Epithelial cell of esophagus (primary cell): ENCODE measurements around the gene MACROD2.

Source experiments
- DNase-seq: peaks from one replicate; pipeline ENCODE4 v3.0.0; 2010; ENCODE audit warnings: low read depth
- H3K4me3 ChIP-seq: 2 replicates; pipeline ENCODE4 v1.5.1; 2011; ENCODE audit warnings: mild to moderate bottlenecking, low read length, control low read depth
- TF ChIP-seq, protein P1 (sequence below): IDR thresholded peaks from 2 replicates; pipeline ENCODE4 v1.5.1; 2011; ENCODE audit warnings: low read depth, mild to moderate bottlenecking, low read length, control low read depth, inconsistent platforms; ENCODE audit not compliant: insufficient read depth; ENCODE audit errors: missing control alignments

The MACROD2 gene

DNA sequence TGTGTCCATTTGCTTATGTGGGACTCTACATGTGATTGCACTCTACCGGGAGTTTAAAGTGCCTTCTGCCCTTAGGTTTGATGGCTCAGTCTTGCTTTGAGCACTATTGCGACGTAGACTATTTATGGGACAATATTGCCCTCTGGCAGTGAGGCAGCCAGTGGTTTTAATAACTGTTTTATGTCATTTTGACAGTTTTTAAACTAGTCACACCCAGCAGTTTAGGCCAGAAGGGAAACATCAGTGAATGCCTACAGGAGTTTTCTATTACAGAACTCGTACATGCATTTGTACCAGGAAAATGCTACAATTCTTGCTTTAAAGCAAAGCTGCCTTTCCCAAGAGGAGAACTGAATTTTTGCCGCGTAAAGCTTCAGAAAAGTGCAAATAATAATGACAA, 1764.3 kb downstream of the MACROD2 start:
- DNase-seq: peak; percentile 12

DNA sequence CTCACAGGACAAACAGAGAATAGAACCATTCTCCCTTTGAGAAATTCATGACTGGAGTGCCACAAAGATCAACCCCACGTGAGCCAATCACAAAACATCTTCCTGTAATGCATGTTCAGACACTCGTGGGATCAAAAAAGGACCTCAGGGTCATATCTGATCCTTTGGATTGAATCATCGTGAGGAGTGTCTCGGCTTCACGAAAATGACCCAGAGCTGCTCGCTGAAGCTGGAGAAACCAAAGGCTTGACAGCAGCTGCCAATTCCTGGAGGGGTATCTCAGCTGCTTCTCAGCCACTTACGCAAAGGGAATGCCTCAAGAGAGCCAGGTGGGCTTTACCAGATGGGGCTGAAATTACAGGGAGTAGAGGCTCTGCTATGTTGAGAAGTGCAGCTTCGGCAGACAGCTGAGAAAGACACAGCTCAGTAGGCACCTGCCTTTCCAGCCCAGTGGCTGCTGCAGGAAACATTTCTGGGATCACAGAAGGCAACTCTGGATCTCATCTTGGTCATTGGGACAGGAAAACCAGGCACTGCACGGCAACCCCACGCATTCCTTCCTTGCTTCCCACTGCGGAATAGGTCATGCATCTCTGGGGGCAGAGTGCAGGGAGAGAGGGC, 1764.8 kb downstream of the MACROD2 start:
- H3K4me3 ChIP-seq: no peak overlapping the region
- TF ChIP-seq, protein P1, sequence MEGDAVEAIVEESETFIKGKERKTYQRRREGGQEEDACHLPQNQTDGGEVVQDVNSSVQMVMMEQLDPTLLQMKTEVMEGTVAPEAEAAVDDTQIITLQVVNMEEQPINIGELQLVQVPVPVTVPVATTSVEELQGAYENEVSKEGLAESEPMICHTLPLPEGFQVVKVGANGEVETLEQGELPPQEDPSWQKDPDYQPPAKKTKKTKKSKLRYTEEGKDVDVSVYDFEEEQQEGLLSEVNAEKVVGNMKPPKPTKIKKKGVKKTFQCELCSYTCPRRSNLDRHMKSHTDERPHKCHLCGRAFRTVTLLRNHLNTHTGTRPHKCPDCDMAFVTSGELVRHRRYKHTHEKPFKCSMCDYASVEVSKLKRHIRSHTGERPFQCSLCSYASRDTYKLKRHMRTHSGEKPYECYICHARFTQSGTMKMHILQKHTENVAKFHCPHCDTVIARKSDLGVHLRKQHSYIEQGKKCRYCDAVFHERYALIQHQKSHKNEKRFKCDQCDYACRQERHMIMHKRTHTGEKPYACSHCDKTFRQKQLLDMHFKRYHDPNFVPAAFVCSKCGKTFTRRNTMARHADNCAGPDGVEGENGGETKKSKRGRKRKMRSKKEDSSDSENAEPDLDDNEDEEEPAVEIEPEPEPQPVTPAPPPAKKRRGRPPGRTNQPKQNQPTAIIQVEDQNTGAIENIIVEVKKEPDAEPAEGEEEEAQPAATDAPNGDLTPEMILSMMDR: no peak
- DNase-seq: no peak

More for the DNA sequence above, 1764.3 kb downstream of the MACROD2 start:
- TF ChIP-seq, protein P1: no peak
- no peak overlapping the region for H3K4me3 ChIP-seq

DNA sequence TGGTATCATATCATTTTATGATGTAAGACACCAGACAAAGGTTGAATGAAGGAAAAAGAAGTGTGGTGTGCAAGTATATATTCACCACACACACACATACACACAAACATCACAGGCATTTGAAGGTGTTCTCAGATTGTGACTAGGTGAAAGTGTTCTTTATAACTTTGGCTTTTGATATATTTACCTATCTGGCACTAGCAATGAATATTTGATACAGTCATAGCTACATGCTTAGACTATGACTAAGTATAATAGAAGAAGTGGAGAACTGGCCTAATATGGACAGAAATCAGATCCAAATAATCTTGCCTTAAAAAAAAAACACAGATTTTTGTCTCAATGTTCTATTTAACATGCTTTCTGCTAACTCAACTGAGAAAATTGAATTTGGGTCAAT, 1768.0 kb downstream of the MACROD2 start:
- DNase-seq: peak; percentile 38
- H3K4me3 ChIP-seq: no peak overlapping the region
- TF ChIP-seq, protein P1: no peak

DNA sequence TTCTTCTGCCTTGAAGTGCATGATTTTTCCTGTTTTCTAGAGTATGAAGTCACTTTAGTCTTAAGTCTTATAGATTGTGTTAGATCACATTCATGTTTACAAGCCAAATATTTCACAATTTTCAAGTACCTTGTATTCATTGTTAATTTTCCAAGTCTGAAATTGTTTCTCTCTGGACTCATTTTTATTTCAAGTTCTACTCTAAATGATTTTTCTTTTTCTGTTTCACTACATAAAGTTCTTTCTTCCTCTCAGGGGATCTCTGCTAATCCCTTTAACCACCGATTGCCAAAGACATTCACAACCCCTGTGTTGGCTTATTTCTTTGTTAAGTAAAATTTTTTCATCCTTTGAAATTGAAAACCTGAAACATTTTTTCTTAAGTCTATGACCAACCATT, 1772.3 kb downstream of the MACROD2 start:
- H3K4me3 ChIP-seq: no peak overlapping the region
- no peak for DNase-seq
- TF ChIP-seq, protein P1: no peak

DNA sequence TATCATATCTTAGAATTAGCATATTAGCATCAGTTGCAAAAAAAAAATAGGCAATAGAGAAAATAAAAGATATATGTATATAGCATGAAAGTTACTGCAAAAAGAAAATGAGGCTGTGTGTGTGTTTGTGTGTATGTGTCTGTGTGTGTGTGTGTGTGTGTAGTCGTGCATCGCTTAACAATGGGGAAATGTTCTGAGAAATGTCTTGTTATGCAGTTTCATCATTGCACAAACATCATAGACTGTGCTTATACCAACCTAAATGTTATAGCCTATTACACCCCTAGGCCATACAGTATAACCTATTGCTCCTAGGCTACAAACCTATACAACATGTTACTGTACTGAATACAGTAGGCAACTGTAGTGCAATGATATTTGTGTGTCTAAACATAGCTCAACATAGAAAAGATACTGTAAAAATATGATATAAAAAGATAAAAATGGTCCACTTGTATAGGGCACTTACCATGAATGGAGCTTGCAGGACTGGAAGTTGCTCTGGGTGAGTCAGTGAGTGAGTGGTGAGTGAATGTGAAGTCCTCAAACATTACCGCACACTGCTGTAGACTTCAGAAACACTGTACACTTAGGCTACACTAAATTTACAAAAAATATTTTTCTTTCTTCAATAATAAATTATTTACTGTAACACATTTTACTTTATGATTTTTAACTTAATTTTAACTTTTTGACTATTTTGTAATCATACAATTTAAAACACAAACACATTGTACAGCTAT, 1772.9 kb downstream of the MACROD2 start:
- DNase-seq: peak; percentile 8
- TF ChIP-seq, protein P1: no peak
- no peak overlapping the region for H3K4me3 ChIP-seq

DNA sequence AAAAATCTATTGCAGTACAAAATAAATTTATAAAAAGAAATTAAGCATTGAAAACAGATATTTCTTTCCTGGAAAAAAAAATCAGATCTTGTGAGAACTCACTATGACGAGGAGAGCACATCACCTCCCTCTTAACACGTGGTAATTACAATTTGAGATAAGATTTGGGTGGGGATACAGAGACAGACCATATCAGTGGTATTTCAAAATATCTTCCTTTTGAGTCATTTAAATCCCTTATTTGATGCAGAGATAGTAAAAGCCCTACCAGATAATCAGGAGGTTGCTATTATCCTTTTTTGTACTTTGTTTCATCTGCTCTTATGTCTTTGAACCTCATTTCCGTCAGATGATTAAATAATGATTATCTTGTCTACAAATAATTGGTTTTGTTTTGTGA, 1777.5 kb downstream of the MACROD2 start:
- no peak overlapping the region for H3K4me3 ChIP-seq
- DNase-seq: no peak
- TF ChIP-seq, protein P1: no peak
